ENCODE measurements around the gene THSD4.
"Not testable (repeated sequence)": the region's sequence is repeated elsewhere in the genome, so short reads cannot be mapped to it uniquely, and the experiment has no call there.

The THSD4 gene

GRCh38 chr15:71357967-71358366, 242.7 kb downstream of the THSD4 start:
- no peak for DNase-seq

GRCh38 chr15:71359246-71359645, 244.0 kb downstream of the THSD4 start:
- no peak for DNase-seq

- DNase-seq, result no peak
Measured at GRCh38 chr15:71362556-71362955, 247.3 kb downstream of the THSD4 start.

GRCh38 chr15:71362987-71363968, 248.0 kb downstream of the THSD4 start:
- no peak for DNase-seq

GRCh38 chr15:71364117-71364584, 248.9 kb downstream of the THSD4 start:
- no peak for DNase-seq

- no peak for DNase-seq
Measured at GRCh38 chr15:71366522-71366921, 251.3 kb downstream of the THSD4 start.

GRCh38 chr15:71366926-71367325, 251.7 kb downstream of the THSD4 start:
- DNase-seq, result no peak

GRCh38 chr15:71367737-71368136, 252.5 kb downstream of the THSD4 start:
- not testable (repeated sequence) for DNase-seq

GRCh38 chr15:71372769-71373168, 257.5 kb downstream of the THSD4 start:
- peak; percentile 24 for DNase-seq

- no peak for DNase-seq
Measured at GRCh38 chr15:71373917-71374316, 258.6 kb downstream of the THSD4 start.

- DNase-seq, result no peak
Measured at GRCh38 chr15:71374607-71375352, 259.5 kb downstream of the THSD4 start.

GRCh38 chr15:71375934-71376333, 260.7 kb downstream of the THSD4 start:
- DNase-seq, result no peak

GRCh38 chr15:71379893-71380292, 264.6 kb downstream of the THSD4 start:
- no peak for DNase-seq

GRCh38 chr15:71380345-71380744, 265.1 kb downstream of the THSD4 start:
- DNase-seq, result no peak

- no peak for DNase-seq
Measured at GRCh38 chr15:71384501-71384900, 269.2 kb downstream of the THSD4 start.

- no peak for DNase-seq
Measured at GRCh38 chr15:71385026-71385425, 269.8 kb downstream of the THSD4 start.

GRCh38 chr15:71385457-71385856, 270.2 kb downstream of the THSD4 start:
- DNase-seq, result no peak

- DNase-seq, result no peak
Measured at GRCh38 chr15:71386005-71386404, 270.7 kb downstream of the THSD4 start.

GRCh38 chr15:71386448-71387236, 271.4 kb downstream of the THSD4 start:
- no peak for DNase-seq

GRCh38 chr15:71387810-71388209, 272.5 kb downstream of the THSD4 start:
- no peak for DNase-seq

- DNase-seq, result no peak
Measured at GRCh38 chr15:71390096-71390495, 274.8 kb downstream of the THSD4 start.

GRCh38 chr15:71391421-71392088, 276.3 kb downstream of the THSD4 start:
- DNase-seq, result no peak

All from stimulated activated CD8-positive, alpha-beta memory T cell treated with anti-CD3 and anti-CD28 coated beads, Interleukin-4, amount 100 ng/mL, for 48 hours (primary cell).